Measurements from ENCODE around the gene CLINT1.

GRCh38 chr5:157745041-157745456, 113.9 kb downstream of the CLINT1 start:
- TF ChIP-seq EZH2 (IDR thresholded peaks at IDR 0.05; ENCODE audit: borderline replicate concordance, low read length): no peak
- TF ChIP-seq CTCF (IDR thresholded peaks at IDR 0.05; ENCODE audit: low read length): no peak

Measured in OCI-LY1 (cell line).